Mesothelial cell of epicardium (in vitro differentiated cells): Measurements from ENCODE around the gene LURAP1L. TPM values are rescaled to one million over a fixed set of nuclear protein-coding genes. Genes with fewer than 3 reads are reported as not detected.
A peak's percentile ranks its signal among the peaks of the same experiment; 100 is the strongest.

Source experiments
- DNase-seq, 2 experiments: peaks; one replicate each; pipeline ENCODE4 v3.0.0; 2021; ENCODE audit warnings: low spot score in 2 of 2; ENCODE audit not compliant: unreplicated experiment in 2 of 2
- H3K27ac Mint-ChIP-seq: 2 replicates; pipeline ENCODE4 v1.8.0; 2021; ENCODE audit warnings: mixed read lengths
- H3K27me3 Mint-ChIP-seq: 2 replicates; pipeline ENCODE4 v1.8.0; 2021; ENCODE audit warnings: low read depth, mixed read lengths
- H3K36me3 Mint-ChIP-seq: 2 replicates; pipeline ENCODE4 v1.8.0; 2021; ENCODE audit warnings: mixed read lengths
- H3K4me1 Mint-ChIP-seq: 2 replicates; pipeline ENCODE4 v1.8.0; 2021; ENCODE audit warnings: mixed read lengths
- H3K4me3 Mint-ChIP-seq: 2 replicates; pipeline ENCODE4 v1.8.0; 2021; ENCODE audit warnings: mild to moderate bottlenecking, moderate library complexity, mixed read lengths
- H3K9me3 Mint-ChIP-seq: 2 replicates; pipeline ENCODE4 v1.8.0; 2021; ENCODE audit warnings: mixed read lengths
- total RNA-seq: library from RNA; stranded (reverse); gene quantifications from 3 replicates; pipeline ENCODE4 v1.2.1, GENCODE V29; 2021
- TF ChIP-seq, protein P1 (sequence below): fragments of 200-600 bp; sonication (generic); IDR thresholded peaks from one replicate; pipeline ENCODE4 v1.5.0; 2021; ENCODE audit warnings: antibody characterized with exemption; ENCODE audit not compliant: unreplicated experiment

Gene LURAP1L
- total RNA-seq, 1 donor from 2014 or later, result 31.2 TPM

DNA sequence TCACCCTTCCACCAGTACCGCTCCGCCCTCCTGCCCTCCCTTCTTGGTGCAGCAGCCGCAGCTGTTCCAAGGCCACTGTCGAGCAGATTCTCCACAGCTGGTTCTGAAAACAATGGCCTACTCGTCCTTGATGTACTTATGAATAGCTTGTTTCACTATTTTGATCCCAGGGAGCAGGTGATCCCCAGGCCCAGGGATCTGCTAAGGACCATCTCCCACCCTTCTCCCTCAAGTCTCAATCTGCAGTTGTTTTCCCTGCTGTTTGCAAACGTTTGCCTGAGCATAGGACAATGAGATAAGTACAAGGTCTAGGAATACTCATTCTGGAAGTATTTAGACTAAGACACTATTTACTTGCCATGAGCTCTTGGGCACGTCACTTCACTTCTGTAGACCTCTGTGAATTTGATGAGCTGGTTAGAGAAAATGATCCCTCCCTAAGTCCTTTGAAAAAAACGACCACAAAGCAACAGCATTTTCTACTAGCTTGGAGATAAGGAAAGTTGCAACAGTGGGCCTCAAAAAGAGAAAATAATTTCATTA, 1.8 kb downstream of the LURAP1L start:
- Mint-ChIP-seq H3K27me3 (no peaks in the 10 kb centered on the region), H3K4me1 (peaks cover 45% of the 10 kb centered on the region)

DNA sequence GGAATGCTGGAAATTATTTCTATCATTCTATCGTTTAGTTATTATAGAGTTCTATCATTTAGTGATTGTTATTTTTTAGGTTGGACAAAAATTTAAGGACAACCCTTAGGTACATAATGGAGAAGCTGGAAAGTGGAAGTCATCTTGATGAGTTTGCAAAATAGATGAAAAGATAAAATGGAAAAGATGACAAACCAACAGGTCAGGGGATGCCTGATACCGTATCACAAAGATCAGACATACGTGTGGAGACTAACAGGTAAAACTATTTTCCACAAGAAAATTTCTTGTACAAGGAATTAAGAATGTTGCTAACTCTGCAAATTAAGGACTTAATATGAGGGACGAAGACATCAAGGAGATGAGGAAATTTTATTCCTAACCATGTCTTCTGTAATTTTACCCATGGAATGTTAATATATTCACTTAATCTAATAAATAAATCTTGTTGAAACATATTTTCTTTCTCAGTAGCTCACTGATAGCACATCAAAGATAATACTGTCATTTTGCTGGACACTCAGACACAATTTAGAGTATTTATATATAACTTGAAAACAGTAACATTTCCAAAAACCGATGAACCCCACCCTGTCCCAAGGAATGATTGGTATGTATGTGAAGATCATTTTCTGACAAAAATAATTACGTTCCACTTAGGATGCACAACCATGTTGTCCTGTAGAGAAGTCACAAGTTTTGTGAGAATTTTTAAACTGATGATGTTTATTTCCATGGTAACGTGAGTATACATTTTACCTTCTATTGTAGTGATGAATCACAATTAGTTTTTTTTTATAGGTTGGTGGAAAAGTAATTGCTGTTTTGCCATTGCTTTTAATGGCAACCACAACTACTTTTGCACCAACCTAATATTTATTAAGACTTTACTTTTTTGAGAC, 2.6 kb downstream of the LURAP1L start:
- Mint-ChIP-seq H3K27me3 (no peaks in the 10 kb centered on the region), H3K4me1 (peaks cover 37% of the 10 kb centered on the region), H3K4me3 (peak overlapping the region; percentile 92), H3K27ac (peak overlapping the region; percentile 90), H3K36me3 (peaks cover 21% of the 10 kb centered on the region), H3K9me3 (peaks cover 10% of the 10 kb centered on the region)
- no peak for DNase-seq
- TF ChIP-seq, protein P1, sequence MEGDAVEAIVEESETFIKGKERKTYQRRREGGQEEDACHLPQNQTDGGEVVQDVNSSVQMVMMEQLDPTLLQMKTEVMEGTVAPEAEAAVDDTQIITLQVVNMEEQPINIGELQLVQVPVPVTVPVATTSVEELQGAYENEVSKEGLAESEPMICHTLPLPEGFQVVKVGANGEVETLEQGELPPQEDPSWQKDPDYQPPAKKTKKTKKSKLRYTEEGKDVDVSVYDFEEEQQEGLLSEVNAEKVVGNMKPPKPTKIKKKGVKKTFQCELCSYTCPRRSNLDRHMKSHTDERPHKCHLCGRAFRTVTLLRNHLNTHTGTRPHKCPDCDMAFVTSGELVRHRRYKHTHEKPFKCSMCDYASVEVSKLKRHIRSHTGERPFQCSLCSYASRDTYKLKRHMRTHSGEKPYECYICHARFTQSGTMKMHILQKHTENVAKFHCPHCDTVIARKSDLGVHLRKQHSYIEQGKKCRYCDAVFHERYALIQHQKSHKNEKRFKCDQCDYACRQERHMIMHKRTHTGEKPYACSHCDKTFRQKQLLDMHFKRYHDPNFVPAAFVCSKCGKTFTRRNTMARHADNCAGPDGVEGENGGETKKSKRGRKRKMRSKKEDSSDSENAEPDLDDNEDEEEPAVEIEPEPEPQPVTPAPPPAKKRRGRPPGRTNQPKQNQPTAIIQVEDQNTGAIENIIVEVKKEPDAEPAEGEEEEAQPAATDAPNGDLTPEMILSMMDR, result no peak

More for the DNA sequence above, 1.8 kb downstream of the LURAP1L start:
- Mint-ChIP-seq H3K27ac (peak overlapping the region; percentile 90), H3K36me3 (peaks cover 14% of the 10 kb centered on the region), H3K4me3 (peak overlapping the region; percentile 92), H3K9me3 (peaks cover 4% of the 10 kb centered on the region)
- no peak for DNase-seq
- TF ChIP-seq, protein P1, result no peak

DNA sequence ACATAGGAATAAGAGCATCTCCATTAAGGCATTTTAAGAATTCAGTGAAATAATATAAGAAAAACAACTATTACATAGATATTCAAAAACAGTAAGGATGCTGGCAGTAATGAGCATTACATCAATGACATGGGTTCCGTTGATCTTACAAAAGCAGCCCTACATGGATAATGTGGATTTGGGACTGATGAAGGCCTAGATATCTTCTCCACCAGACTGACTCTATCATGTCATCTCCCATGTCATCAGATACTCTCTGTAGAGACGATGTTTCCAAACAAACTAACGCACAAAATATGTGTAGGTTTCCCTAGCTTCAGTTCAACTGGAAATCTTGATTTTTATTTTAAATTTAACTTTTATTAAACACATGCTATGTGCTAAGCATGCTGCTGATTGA, 3.6 kb downstream of the LURAP1L start:
- DNase-seq, result no peak
- Mint-ChIP-seq H3K27me3 (no peaks in the 10 kb centered on the region), H3K27ac (peak overlapping the region; percentile 90), H3K9me3 (peaks cover 20% of the 10 kb centered on the region), H3K36me3 (peaks cover 31% of the 10 kb centered on the region), H3K4me3 (peak overlapping the region; percentile 92), H3K4me1 (peaks cover 35% of the 10 kb centered on the region)
- TF ChIP-seq, protein P1, result no peak

DNA sequence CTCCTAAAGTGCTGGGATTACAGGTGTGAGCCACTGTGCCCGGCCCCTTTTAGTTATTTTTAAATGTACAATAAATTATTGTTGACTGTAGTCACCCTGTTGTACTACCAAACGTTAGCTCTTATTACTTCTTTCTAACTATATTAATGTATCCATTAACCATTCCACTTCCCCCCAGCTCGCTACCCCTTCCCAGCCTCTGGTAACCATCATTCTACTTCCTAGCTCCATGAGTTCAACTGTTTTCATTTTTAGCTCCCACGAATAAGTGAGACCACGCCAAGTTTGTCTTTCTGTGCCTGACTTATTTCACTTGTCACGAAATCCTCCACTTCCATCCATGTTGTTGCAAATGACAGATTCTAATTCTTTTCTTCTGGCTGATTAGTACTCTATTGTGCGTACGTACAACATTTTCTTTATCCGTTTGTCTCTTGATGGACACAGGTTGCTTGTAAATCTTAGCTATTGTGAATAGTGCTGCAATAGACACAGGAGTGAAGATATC, 6.5 kb downstream of the LURAP1L start:
- H3K36me3 Mint-ChIP-seq, result peaks cover 48% of the 10 kb centered on the region
- no peak overlapping the region for H3K27ac Mint-ChIP-seq
- no peaks in the 10 kb centered on the region for H3K27me3 Mint-ChIP-seq
- TF ChIP-seq, protein P1, result no peak
- H3K4me3 Mint-ChIP-seq, result no peak overlapping the region
- DNase-seq, result no peak
- H3K9me3 Mint-ChIP-seq, result peaks cover 30% of the 10 kb centered on the region
- peaks cover 45% of the 10 kb centered on the region for H3K4me1 Mint-ChIP-seq

DNA sequence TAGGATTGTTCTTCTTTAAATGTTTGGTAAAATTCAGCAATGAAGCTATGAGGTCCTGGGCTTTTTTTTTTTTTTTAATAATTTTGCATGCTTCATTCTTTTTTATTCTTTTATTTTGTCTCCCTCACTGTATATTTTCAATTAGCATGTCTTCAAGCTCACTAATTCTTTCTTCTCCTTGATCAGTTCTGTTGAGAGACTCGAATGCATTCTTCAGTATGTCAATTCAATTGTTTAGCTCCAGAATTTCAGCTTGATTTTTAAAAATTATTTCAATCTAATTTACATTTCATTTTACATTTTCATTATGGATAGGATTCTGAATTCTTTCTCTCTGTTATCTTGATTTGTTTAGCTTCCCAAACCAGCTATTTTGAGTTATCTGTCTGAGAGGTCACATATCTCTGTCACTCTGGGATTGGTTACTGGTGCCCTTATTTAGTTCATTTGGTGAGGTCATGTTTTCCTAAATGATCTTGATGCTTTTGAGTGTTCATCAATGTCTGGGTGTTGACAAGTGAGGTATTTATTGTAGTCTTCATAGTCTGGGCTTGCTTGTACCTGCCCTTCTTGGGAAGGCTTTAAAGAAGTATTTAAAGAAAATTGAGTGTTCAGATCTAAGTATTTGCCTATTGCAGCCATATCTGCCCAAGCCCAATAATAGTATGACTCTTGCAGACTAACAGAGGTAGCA, 9.1 kb downstream of the LURAP1L start:
- Mint-ChIP-seq H3K36me3 (peaks cover 47% of the 10 kb centered on the region), H3K4me3 (no peak overlapping the region), H3K9me3 (peaks cover 30% of the 10 kb centered on the region), H3K4me1 (peaks cover 26% of the 10 kb centered on the region), H3K27me3 (no peaks in the 10 kb centered on the region), H3K27ac (peak overlapping the region; percentile 95)
- TF ChIP-seq, protein P1, result no peak
- no peak for DNase-seq
